HCEC 1CT (cell line): Measurements from ENCODE around the gene OR51B4.
"Not testable (repeated sequence)": the region's sequence is repeated elsewhere in the genome, so short reads cannot be mapped to it uniquely, and the experiment has no call there.

Source experiments
- DNase-seq: peaks from one replicate; pipeline ENCODE4 v3.0.0-alpha.2; 2017

OR51B4 gene

GRCh38 chr11:5269715-5270147, 32.0 kb downstream of the OR51B4 start, which contains the start of gene HBE1:
Gene HBE1, minus strand, starts transcription at chr11:5269945. Its CDS starts 55 bp downstream, at chr11:5269890.
- DNase-seq, result no peak

GRCh38 chr11:5267033-5267563, 34.6 kb downstream of the OR51B4 start:
- no peak for DNase-seq

DNA sequence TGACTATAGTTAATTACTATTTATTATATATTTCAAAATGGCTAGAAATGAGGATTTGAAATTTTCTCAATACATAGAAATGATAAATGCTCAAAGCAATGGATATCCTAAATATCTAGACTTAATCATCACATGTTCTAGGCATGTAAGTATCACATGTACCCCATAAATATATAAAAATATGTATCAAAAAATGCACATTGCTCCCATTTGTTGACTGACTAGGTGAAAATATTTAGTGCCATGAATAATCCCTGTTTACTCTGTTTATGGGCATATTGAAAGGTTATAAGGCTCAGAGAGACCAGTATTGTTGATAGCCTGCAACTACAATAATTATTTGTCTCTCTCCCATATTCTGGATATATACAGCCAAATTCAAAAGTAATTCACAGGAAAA, 35.1 kb downstream of the OR51B4 start:
- DNase-seq, result no peak

DNA sequence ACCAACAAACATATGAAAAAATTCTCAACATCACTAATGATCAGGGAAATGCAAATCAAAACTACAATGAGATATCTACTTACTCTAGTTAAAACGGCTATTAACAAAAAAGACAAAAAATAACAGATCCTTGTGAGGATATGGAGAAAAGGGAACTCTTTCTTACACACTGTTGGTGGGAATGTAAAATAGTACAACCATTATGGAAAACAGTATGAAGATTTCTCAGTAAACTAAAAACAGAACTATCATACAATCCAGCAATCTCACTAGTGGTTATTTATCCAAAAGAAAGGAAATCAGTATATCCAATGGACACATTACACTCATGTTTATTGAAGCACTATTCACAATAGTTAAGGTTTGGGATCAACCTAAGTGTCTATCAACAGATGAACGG, 35.9 kb downstream of the OR51B4 start:
- DNase-seq, result no peak

DNA sequence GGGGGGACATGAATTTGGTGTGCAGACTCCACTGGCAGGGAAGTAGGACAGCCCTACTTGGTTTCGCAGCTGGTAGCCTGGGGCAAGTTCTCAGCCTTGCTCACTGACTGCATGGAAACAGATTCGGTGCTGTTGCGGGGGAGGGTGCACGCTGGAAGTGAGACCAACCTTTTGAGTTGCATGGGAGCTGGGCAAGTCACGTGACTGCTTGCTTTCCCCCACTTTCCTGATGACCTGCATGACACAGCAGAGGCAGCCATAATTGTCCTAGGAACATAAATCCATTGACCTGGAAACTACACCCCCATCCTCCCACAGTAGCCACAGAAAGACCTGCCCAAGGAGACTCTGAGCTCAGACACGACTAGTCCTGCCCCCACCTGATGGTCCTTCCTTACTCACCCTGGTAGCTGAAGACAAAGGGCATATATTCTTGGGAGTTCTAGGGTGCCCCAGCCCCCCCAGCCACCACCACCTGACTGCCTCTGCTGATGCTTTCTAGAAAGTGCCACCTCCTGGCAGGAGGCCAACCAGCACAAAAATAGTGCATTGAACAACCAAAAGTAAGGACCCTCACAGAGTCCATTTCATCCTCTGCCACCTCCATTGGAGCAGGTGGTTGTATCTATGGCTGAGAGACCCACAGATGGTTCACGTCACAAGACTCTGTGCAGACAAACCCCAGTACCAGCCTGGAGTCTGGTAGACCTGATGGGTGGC, 43.0 kb downstream of the OR51B4 start:
- no peak for DNase-seq

- no peak for DNase-seq
Observed at GRCh38 chr11:5257296-5257695, 44.5 kb downstream of the OR51B4 start.

GRCh38 chr11:5254646-5255413, 46.9 kb downstream of the OR51B4 start, which contains the start of gene HBG2:
Gene HBG2, minus strand, starts transcription at chr11:5254781. Its CDS starts 53 bp downstream, at chr11:5254728.
- DNase-seq, result not testable (repeated sequence)

GRCh38 chr11:5254023-5254422, 47.7 kb downstream of the OR51B4 start:
- DNase-seq, result not testable (repeated sequence)

DNA sequence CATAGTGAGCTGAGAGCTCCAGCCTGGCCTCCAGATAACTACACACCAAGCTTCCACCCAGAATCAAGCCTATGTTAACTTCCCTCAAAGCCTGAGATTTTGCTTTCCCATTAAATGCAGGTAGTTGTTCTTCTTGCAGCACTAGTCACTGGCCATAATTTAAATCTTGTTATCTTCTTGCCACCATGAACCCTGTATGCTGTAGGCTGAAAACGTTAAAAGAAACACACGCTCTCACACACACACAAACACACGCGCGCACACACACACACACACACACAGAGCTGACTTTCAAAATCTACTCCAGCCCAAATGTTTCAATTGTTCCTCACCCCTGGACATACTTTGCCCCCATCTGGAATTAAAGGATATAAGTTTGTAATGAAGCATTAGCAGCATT, 48.3 kb downstream of the OR51B4 start:
- not testable (repeated sequence) for DNase-seq

DNA sequence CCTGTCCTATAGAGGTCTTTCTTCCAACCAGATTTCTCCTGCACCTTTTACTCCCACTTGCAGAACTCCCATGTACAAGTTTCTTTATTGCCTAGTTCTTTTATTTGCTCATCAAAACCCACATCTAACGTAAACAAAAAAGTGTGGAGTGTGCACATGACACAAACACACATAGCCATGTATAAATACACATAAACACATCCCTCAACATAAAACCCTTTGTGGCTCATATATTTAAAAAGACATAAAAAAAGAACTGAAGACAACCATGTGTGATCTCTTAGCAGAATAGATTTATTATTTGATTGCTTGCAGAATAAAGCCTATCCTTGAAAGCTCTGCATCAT, 48.9 kb downstream of the OR51B4 start:
- no peak for DNase-seq

- no peak for DNase-seq
Observed at GRCh38 chr11:5252192-5252918, 49.4 kb downstream of the OR51B4 start.

- DNase-seq, result no peak
Observed at GRCh38 chr11:5251746-5252145, 50.0 kb downstream of the OR51B4 start.
